Glutamatergic neuron (in vitro differentiated cells): Measurements from ENCODE around the gene BSG. TPM values are rescaled to one million over a fixed set of nuclear protein-coding genes. Genes with fewer than 3 reads are reported as not detected.
"Not testable (repeated sequence)": the region's sequence is repeated elsewhere in the genome, so short reads cannot be mapped to it uniquely, and the experiment has no call there.

Experiments
- DNase-seq: peaks from one replicate; pipeline ENCODE4 v3.0.0; 2022
- H3K27ac Mint-ChIP-seq: one replicate; pipeline ENCODE4 v1.8.0; 2020; ENCODE audit warnings: mild to moderate bottlenecking, mixed read lengths, inconsistent platforms; ENCODE audit not compliant: unreplicated experiment
- H3K27me3 Mint-ChIP-seq: one replicate; pipeline ENCODE4 v1.8.0; 2020; ENCODE audit warnings: mild to moderate bottlenecking, moderate library complexity, mixed read lengths, inconsistent platforms; ENCODE audit not compliant: unreplicated experiment
- H3K36me3 Mint-ChIP-seq: one replicate; pipeline ENCODE4 v1.8.0; 2020; ENCODE audit warnings: mild to moderate bottlenecking, mixed read lengths, inconsistent platforms; ENCODE audit not compliant: unreplicated experiment
- H3K4me1 Mint-ChIP-seq: one replicate; pipeline ENCODE4 v1.8.0; 2020; ENCODE audit warnings: mild to moderate bottlenecking, low read depth, mixed read lengths, inconsistent platforms; ENCODE audit not compliant: unreplicated experiment
- H3K4me3 Mint-ChIP-seq: one replicate; pipeline ENCODE4 v1.8.0; 2020; ENCODE audit warnings: mild to moderate bottlenecking, mixed read lengths, inconsistent platforms; ENCODE audit not compliant: unreplicated experiment
- H3K9me3 Mint-ChIP-seq: one replicate; pipeline ENCODE4 v1.8.0; 2020; ENCODE audit warnings: mild to moderate bottlenecking, moderate library complexity, mixed read lengths, inconsistent platforms; ENCODE audit not compliant: unreplicated experiment
- total RNA-seq: library from RNA; stranded (reverse); fragmentation: NEBNext Ultra II Directional; extraction: Animal tissue kit (Norgen Biotek cat#: 25700); gene quantifications from one replicate; pipeline ENCODE4 v1.2.1, GENCODE V29; 2021; ENCODE audit not compliant: unreplicated experiment
- TF ChIP-seq, protein P1 (sequence below): fragments of 200-600 bp; sonication (generic); IDR thresholded peaks from one replicate; pipeline ENCODE4 v1.5.0; 2021; ENCODE audit not compliant: partially characterized antibody, unreplicated experiment

Gene BSG
- total RNA-seq, 1 donor from 2014 or later: 470 TPM

GRCh38 chr19:623974-624373 lies 51.6 kb downstream of the BSG start:
- Mint-ChIP-seq H3K36me3 (peaks cover 5% of the 10 kb centered on the region), H3K27ac (no peak overlapping the region), H3K4me3 (no peak overlapping the region), H3K9me3 (peaks cover 7% of the 10 kb centered on the region), H3K4me1 (peaks cover 8% of the 10 kb centered on the region), H3K27me3 (peaks cover 10% of the 10 kb centered on the region)
- TF ChIP-seq, protein P1, sequence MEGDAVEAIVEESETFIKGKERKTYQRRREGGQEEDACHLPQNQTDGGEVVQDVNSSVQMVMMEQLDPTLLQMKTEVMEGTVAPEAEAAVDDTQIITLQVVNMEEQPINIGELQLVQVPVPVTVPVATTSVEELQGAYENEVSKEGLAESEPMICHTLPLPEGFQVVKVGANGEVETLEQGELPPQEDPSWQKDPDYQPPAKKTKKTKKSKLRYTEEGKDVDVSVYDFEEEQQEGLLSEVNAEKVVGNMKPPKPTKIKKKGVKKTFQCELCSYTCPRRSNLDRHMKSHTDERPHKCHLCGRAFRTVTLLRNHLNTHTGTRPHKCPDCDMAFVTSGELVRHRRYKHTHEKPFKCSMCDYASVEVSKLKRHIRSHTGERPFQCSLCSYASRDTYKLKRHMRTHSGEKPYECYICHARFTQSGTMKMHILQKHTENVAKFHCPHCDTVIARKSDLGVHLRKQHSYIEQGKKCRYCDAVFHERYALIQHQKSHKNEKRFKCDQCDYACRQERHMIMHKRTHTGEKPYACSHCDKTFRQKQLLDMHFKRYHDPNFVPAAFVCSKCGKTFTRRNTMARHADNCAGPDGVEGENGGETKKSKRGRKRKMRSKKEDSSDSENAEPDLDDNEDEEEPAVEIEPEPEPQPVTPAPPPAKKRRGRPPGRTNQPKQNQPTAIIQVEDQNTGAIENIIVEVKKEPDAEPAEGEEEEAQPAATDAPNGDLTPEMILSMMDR: no peak
- DNase-seq: no peak

DNA sequence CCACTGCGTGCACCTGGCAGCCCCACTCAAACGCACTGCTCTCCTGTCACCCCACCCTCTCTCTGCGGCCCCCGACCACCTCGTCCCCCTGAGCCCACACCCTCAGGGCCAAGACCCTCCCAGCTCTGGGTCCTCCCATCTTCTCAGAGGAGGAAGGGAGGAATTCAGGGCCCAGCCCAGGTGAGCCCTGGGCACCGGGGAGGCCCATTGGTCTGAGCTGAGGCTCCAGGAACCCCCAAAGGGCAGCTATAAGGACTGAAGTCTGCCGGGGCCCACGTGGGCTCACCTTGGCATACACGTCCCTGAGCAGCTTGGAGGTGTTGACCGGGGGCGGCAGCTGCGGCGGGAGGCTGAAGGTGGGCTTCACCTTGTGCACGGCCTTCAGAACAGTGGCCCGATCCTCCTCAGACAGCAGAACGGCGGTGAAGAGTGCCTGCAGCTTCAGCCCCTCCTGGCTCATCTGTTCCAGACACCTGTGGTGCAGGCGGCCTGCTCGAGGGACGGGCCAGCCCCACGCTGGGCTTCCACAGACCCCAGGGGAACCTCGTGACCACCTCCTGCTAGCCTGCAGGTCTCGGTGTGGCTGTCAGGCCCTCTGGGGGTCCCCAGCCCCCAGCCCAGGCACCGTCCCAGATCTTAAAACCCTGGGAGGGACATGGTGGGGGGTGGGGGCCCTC lies 52.2 kb downstream of the BSG start:
- TF ChIP-seq, protein P1: no peak
- no peak overlapping the region for H3K4me3 Mint-ChIP-seq
- H3K27ac Mint-ChIP-seq: no peak overlapping the region
- peaks cover 10% of the 10 kb centered on the region for H3K27me3 Mint-ChIP-seq
- peaks cover 13% of the 10 kb centered on the region for H3K4me1 Mint-ChIP-seq
- no peak for DNase-seq
- peaks cover 7% of the 10 kb centered on the region for H3K9me3 Mint-ChIP-seq
- peaks cover 5% of the 10 kb centered on the region for H3K36me3 Mint-ChIP-seq

GRCh38 chr19:625257-625656 lies 52.9 kb downstream of the BSG start:
- peaks cover 8% of the 10 kb centered on the region for H3K27me3 Mint-ChIP-seq
- H3K27ac Mint-ChIP-seq: peak overlapping the region; percentile 30
- peaks cover 17% of the 10 kb centered on the region for H3K4me1 Mint-ChIP-seq
- TF ChIP-seq, protein P1: no peak
- peaks cover 7% of the 10 kb centered on the region for H3K9me3 Mint-ChIP-seq
- peak overlapping the region; percentile 63 for H3K4me3 Mint-ChIP-seq
- no peak for DNase-seq
- H3K36me3 Mint-ChIP-seq: peaks cover 5% of the 10 kb centered on the region

DNA sequence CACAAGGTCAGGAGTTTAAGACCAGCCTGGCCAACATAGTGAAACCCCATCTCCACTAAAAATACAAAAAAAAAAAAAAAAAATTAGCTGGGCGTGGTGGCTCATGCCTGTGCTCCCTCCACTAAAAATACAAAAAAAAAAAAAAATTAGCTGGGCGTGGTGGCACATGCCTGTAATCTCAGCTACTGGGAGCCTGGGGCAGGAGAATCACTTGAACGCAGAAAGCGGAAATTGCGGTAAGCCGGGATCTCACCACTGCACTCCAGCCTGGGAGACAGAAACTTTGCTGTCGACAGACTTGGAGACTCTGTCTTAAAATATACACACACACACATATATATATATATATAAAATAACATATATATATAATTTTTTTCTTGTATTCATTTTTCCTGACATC lies 54.2 kb downstream of the BSG start:
- H3K36me3 Mint-ChIP-seq, H3K9me3 Mint-ChIP-seq, H3K27ac Mint-ChIP-seq, H3K4me3 Mint-ChIP-seq, DNase-seq: not testable (repeated sequence)
- H3K27me3 Mint-ChIP-seq: peaks cover 12% of the 10 kb centered on the region
- H3K4me1 Mint-ChIP-seq: peaks cover 19% of the 10 kb centered on the region

DNA sequence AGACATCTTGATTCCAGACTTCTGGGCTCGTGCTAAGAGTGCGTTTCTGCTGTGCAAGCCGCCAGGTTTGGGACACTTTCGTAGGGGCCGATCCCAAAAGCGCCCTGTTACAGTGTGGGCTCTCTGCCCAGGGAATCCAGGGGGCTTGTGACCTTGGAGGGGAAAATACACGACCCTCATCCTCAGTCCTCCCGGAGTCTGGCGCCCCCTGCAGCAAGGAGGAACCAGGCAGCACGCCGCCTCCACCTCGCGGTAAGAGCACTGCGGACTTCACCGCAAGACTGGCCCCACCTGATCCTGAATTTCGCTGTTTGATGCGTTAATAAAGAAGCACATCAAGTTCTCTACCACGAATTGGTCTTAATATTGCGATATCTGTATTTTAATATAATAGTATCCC lies 55.8 kb downstream of the BSG start:
- DNase-seq: peak; percentile 69
- Mint-ChIP-seq H3K4me1 (peaks cover 19% of the 10 kb centered on the region), H3K9me3 (peaks cover 9% of the 10 kb centered on the region), H3K27me3 (peaks cover 12% of the 10 kb centered on the region), H3K36me3 (peaks cover 5% of the 10 kb centered on the region), H3K4me3 (peak overlapping the region; percentile 49), H3K27ac (no peak overlapping the region)
- TF ChIP-seq, protein P1: peak; percentile 67

GRCh38 chr19:629515-629914 lies 57.1 kb downstream of the BSG start:
- Mint-ChIP-seq H3K27ac (peak overlapping the region; percentile 80), H3K4me1 (peaks cover 19% of the 10 kb centered on the region), H3K4me3 (peak overlapping the region; percentile 65)
- not testable (repeated sequence) for H3K36me3 Mint-ChIP-seq, H3K9me3 Mint-ChIP-seq, H3K27me3 Mint-ChIP-seq
- peak; percentile 50 for DNase-seq
